Activated T-cell treated with anti-CD3 and anti-CD28 coated beads for 48 hours (primary cell): ENCODE measurements around the gene HLA-DPB1.

Experiments
- DNase-seq: peaks from one replicate; pipeline ENCODE4 v3.0.0-alpha.2; 2020; ENCODE audit warnings: low read depth

The HLA-DPB1 gene

GRCh38 chr6:33136310-33136900, 60.6 kb downstream of the HLA-DPB1 start:
- no peak for DNase-seq
